ENCODE data around the gene NUDT16L1. TPM values are rescaled to one million over a fixed set of nuclear protein-coding genes. Genes with fewer than 3 reads are reported as not detected.

Gene NUDT16L1
- total and polyA plus RNA-seq, 7 donors: 6.3 to 20.2 (median 7.7) TPM

- ATAC-seq (no peak), DNase-seq (no peak)
- no peak for TF ChIP-seq CTCF (IDR thresholded peaks at IDR 0.05)
- H3K36me3 ChIP-seq (ENCODE audit: insufficient read depth in 1 of 2, low read depth in 1 of 2): peaks cover 4 to 66% of the 10 kb centered on the region in 2 donors
- peaks cover 18% of the 10 kb centered on the region for H3K4me1 ChIP-seq
- H3K27ac ChIP-seq: peak overlapping the region; percentile 48
- 84 to 87% (median 86%) methylated on average over 23 of the region's 23 CpGs for WGBS, 3 donors
- no peaks in the 10 kb centered on the region for H3K27me3 ChIP-seq (ENCODE audit: insufficient read depth in 3 of 3, low read length in 2 of 3)
- intact Hi-C loops (cut with DNase I): no loop called here
- no peaks in the 10 kb centered on the region for H3K9me3 ChIP-seq
- no peak overlapping the region for H3K4me3 ChIP-seq
These were observed 17.2 kb upstream of the NUDT16L1 start for GRCh38 chr16:4675864-4676786.

DNA sequence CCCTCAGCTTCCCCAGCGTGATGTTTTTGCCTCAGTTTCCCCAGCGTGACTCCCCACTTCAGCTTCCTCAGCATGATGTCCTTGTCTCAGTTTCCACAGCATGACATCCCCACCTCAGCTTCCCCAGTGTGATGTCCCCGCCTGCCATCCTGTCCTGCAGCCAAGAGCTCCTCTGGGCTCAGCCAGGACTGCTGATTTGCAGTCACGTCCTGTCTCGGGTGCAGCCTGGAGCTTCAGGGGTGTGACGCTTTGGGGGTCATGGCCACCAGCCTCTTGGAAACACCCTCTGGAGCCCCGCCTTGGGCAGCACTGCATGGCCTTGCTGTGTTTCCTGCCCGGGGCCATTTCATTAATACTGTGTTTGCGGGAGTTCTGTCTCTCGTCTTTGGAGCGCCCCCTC, 16.5 kb upstream of the NUDT16L1 start:
- peak in 1 of 4 donors; percentile 14 for ATAC-seq
- peak overlapping the region; percentile 48 for H3K27ac ChIP-seq
- H3K9me3 ChIP-seq: no peaks in the 10 kb centered on the region
- peaks cover 18% of the 10 kb centered on the region for H3K4me1 ChIP-seq
- no peak for TF ChIP-seq CTCF (IDR thresholded peaks at IDR 0.05)
- no peaks in the 10 kb centered on the region for H3K27me3 ChIP-seq (ENCODE audit: insufficient read depth in 3 of 3, low read length in 2 of 3)
- WGBS, 3 donors: 71 to 75% (median 71%) methylated on average over 11 of the region's 11 CpGs
- intact Hi-C loops (cut with DNase I): no loop called here
- DNase-seq: no peak
- H3K36me3 ChIP-seq (ENCODE audit: insufficient read depth in 1 of 2, low read depth in 1 of 2): peaks cover 0 to 67% of the 10 kb centered on the region in 2 donors
- no peak overlapping the region for H3K4me3 ChIP-seq

DNA sequence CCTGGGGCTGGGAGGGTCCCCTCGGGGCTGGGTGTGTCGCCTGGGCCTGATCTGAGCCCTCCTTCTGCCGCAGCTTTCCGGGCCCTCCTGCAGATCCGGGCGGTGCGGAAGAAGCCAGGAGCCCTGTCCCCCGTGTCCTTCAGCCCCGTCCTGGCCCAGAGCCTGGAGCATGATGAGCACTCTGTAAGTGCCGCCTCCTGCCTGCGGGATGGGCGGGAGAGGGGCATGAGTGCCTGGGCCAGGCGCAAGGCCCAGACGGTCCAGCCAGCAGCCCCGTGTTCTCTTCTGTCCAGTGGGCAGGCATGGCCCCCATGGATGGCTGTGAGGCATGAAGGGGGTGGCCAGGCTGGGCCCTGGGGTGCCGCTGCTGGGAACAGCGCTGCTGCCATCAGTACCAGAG, 16.0 kb upstream of the NUDT16L1 start:
- TF ChIP-seq CTCF (IDR thresholded peaks at IDR 0.05): no peak
- peaks cover 14% of the 10 kb centered on the region for H3K4me1 ChIP-seq
- H3K27me3 ChIP-seq (ENCODE audit: insufficient read depth in 3 of 3, low read length in 2 of 3): no peaks in the 10 kb centered on the region
- DNase-seq (peak; percentile 72 to 81), ATAC-seq (peak; percentile 58 to 78 (median 71))
- intact Hi-C loops (cut with DNase I): no loop called here
- WGBS, 3 donors: 71 to 76% (median 75%) methylated on average over 17 of the region's 17 CpGs
- no peak overlapping the region for H3K4me3 ChIP-seq
- H3K9me3 ChIP-seq: no peaks in the 10 kb centered on the region
- H3K36me3 ChIP-seq (ENCODE audit: insufficient read depth in 1 of 2, low read depth in 1 of 2): peaks cover 0 to 72% of the 10 kb centered on the region in 2 donors
- peak overlapping the region; percentile 48 for H3K27ac ChIP-seq

DNA sequence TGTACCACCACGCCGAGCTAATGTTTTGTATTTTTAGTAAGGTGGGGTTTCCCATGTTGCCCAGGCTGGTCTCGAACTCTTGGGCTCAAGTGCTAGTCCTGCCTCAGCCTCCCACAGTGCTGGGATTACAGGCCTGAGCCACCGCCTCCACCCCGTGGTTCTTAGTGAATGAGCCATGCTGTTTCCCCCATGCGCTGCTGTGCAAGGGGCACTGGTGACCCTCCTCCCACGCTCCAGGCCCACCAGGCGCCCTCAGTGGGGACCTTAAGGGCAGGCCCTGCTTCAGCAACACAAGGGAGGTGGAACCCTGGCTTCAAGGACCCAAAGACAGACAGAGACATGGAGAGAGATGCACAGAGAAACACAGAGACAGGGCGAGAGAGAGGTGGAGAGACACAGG, 15.4 kb upstream of the NUDT16L1 start:
- DNase-seq: no peak
- 91 to 94% (median 92%) methylated on average over 9 of the region's 9 CpGs for WGBS, 3 donors
- H3K27me3 ChIP-seq (ENCODE audit: insufficient read depth in 3 of 3, low read length in 2 of 3): no peaks in the 10 kb centered on the region
- no peaks in the 10 kb centered on the region for H3K9me3 ChIP-seq
- intact Hi-C loops (cut with DNase I): no loop called here
- ATAC-seq: no peak
- H3K4me3 ChIP-seq: no peak overlapping the region
- peaks cover 8% of the 10 kb centered on the region for H3K4me1 ChIP-seq
- no peak overlapping the region for H3K27ac ChIP-seq
- TF ChIP-seq CTCF (IDR thresholded peaks at IDR 0.05): no peak
- H3K36me3 ChIP-seq (ENCODE audit: insufficient read depth in 1 of 2, low read depth in 1 of 2): peaks cover 0 to 78% of the 10 kb centered on the region in 2 donors
